Measurements from ENCODE around the gene LRPAP1. TPM values are rescaled to one million over a fixed set of nuclear protein-coding genes. Genes with fewer than 3 reads are reported as not detected.
A peak's percentile ranks its signal among the peaks of the same experiment; 100 is the strongest.

LRPAP1 gene
- total RNA-seq, 1 donor: 82.9 TPM

DNA sequence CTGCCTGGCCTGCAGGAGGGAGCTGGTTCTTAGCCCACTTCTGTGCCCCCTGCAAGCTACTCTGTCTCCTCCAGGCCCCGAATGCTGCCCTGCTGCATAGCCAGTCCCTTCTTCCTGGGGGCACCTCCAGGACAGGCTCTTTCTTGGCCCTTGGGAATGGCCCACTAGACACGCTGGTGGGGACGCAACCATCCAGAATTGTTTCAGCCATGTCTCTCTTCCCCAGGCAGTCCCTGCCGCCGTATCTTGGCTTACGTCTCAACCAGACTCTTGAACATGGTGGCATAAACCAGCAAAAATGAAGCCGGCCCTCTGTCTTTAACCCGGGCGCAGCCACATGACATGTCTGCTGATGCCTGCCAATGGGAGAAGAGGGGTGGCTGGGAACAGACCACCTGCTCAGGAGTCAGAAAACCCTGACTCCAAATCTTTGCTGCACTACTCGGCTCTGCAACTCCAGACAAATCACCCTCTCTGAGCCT, 9.0 kb downstream of the LRPAP1 start:
- no peaks in the 10 kb centered on the region for H3K9me3 ChIP-seq (ENCODE audit: low read depth, low read length)
- H3K4me1 ChIP-seq (ENCODE audit: insufficient read depth, low read length): no peaks in the 10 kb centered on the region
- TF ChIP-seq, protein P1, sequence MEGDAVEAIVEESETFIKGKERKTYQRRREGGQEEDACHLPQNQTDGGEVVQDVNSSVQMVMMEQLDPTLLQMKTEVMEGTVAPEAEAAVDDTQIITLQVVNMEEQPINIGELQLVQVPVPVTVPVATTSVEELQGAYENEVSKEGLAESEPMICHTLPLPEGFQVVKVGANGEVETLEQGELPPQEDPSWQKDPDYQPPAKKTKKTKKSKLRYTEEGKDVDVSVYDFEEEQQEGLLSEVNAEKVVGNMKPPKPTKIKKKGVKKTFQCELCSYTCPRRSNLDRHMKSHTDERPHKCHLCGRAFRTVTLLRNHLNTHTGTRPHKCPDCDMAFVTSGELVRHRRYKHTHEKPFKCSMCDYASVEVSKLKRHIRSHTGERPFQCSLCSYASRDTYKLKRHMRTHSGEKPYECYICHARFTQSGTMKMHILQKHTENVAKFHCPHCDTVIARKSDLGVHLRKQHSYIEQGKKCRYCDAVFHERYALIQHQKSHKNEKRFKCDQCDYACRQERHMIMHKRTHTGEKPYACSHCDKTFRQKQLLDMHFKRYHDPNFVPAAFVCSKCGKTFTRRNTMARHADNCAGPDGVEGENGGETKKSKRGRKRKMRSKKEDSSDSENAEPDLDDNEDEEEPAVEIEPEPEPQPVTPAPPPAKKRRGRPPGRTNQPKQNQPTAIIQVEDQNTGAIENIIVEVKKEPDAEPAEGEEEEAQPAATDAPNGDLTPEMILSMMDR (IDR thresholded peaks at IDR 0.05; ENCODE audit: extremely low read depth, low read depth, low read length): no peak
- DNase-seq (ENCODE audit: insufficient read length, low spot score, missing footprints): no peak
- H3K36me3 ChIP-seq (ENCODE audit: insufficient read depth, low read length): peaks cover 34% of the 10 kb centered on the region
- H3K27ac ChIP-seq (ENCODE audit: low read depth, low read length): no peak overlapping the region
- H3K27me3 ChIP-seq (ENCODE audit: insufficient read depth, low read length): no peaks in the 10 kb centered on the region
- H2AFZ ChIP-seq (ENCODE audit: low read length): no peak overlapping the region
- peaks cover 22% of the 10 kb centered on the region for H3K79me2 ChIP-seq (ENCODE audit: insufficient read depth, low read length)
- H3K4me3 ChIP-seq (ENCODE audit: insufficient read depth, low read length): no peak overlapping the region
- peaks cover 33% of the 10 kb centered on the region for H4K20me1 ChIP-seq (ENCODE audit: insufficient read depth, low read length)
- no peak overlapping the region for H3K4me2 ChIP-seq (ENCODE audit: insufficient read depth, low read length)

DNA sequence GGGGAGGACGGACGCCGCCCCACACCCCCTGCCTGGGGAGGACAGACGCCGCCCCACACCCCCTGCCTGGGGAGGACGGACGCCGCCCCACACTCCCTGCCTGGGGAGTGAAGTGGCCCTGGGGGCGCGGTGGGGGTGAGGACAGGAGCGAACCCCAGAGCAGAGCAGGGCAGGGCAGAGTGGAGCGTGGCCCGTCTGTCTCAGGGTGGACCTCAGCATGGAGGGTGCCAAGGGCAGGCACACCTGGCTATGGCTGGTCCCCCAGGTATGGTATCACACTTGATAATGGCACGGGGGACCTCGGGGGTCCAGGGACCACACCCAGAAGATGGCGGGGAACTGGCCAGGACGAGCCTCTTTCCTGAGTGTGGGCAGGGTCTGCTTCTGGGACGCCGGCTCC, 9.6 kb downstream of the LRPAP1 start:
- H3K27ac ChIP-seq (ENCODE audit: low read depth, low read length): no peak overlapping the region
- H3K27me3 ChIP-seq (ENCODE audit: insufficient read depth, low read length): no peaks in the 10 kb centered on the region
- H3K4me1 ChIP-seq (ENCODE audit: insufficient read depth, low read length): no peaks in the 10 kb centered on the region
- H3K9me3 ChIP-seq (ENCODE audit: low read depth, low read length): no peaks in the 10 kb centered on the region
- no peak overlapping the region for H3K4me3 ChIP-seq (ENCODE audit: insufficient read depth, low read length)
- no peak overlapping the region for H3K4me2 ChIP-seq (ENCODE audit: insufficient read depth, low read length)
- H4K20me1 ChIP-seq (ENCODE audit: insufficient read depth, low read length): peaks cover 28% of the 10 kb centered on the region
- no peak for DNase-seq (ENCODE audit: insufficient read length, low spot score, missing footprints)
- H3K36me3 ChIP-seq (ENCODE audit: insufficient read depth, low read length): peaks cover 35% of the 10 kb centered on the region
- H2AFZ ChIP-seq (ENCODE audit: low read length): no peak overlapping the region
- TF ChIP-seq, protein P1 (IDR thresholded peaks at IDR 0.05; ENCODE audit: extremely low read depth, low read depth, low read length): no peak
- peaks cover 17% of the 10 kb centered on the region for H3K79me2 ChIP-seq (ENCODE audit: insufficient read depth, low read length)

DNA sequence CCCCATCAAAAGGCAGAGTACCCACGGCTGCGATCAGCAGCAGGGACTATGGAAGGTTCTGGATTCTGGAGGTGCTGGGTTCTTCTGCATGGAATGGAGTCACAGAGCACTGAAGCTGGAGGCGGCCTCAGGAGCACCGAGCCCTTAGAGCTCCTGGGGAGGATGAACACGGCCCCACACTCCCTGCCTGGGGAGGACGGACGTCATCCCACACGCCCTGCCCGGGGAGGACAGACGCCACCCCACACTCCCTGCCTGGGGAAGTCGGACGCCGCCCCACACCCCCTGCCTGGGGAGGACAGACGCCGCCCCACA, 9.9 kb downstream of the LRPAP1 start:
- Histone ChIP-seq H3K9me3 (ENCODE audit: low read depth, low read length) (no peaks in the 10 kb centered on the region), H3K4me3 (ENCODE audit: insufficient read depth, low read length) (no peak overlapping the region), H3K27ac (ENCODE audit: low read depth, low read length) (no peak overlapping the region), H3K27me3 (ENCODE audit: insufficient read depth, low read length) (no peaks in the 10 kb centered on the region), H3K36me3 (ENCODE audit: insufficient read depth, low read length) (peaks cover 39% of the 10 kb centered on the region), H2AFZ (ENCODE audit: low read length) (no peak overlapping the region), H3K4me2 (ENCODE audit: insufficient read depth, low read length) (no peak overlapping the region), H3K4me1 (ENCODE audit: insufficient read depth, low read length) (no peaks in the 10 kb centered on the region), H4K20me1 (ENCODE audit: insufficient read depth, low read length) (peaks cover 27% of the 10 kb centered on the region), H3K79me2 (ENCODE audit: insufficient read depth, low read length) (peaks cover 13% of the 10 kb centered on the region)
- no peak for DNase-seq (ENCODE audit: insufficient read length, low spot score, missing footprints)
- TF ChIP-seq, protein P1 (IDR thresholded peaks at IDR 0.05; ENCODE audit: extremely low read depth, low read depth, low read length): no peak

DNA sequence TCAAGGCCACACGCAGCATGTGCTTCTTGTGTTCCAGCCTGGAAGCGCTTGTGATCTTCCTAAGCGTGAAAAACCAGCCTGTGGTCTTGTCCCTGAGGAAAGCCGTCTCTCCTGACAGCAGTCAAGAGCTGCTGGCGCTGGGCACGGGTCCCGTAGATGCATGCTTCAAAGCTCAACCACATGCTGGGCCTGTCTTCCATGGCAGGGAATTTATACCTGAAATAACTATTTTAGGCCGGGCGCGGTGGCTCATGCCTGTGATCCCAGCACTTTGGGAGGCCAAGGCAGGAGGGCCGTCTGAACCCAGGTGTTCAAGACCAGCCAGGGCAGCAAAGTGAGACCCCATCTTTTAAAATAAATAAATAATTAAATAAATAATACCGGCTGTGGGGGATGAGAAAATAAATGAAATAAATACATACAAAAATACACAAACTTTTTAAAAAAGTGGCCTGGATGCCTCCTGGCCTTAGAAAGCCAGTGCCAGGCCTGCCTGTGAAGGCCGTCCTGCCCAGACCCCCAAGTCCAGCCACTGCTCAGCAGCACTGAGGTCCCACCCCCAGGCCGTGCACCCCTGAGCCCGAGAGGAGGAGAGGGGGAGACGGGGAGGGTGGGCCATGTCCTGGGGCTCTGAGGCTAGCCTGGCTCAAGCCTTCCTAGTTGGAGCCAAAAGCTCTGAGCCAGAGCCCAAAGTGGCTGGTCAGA, 10.4 kb downstream of the LRPAP1 start:
- Histone ChIP-seq H3K27ac (ENCODE audit: low read depth, low read length) (no peak overlapping the region), H3K36me3 (ENCODE audit: insufficient read depth, low read length) (peaks cover 44% of the 10 kb centered on the region), H3K4me2 (ENCODE audit: insufficient read depth, low read length) (no peak overlapping the region), H2AFZ (ENCODE audit: low read length) (no peak overlapping the region), H4K20me1 (ENCODE audit: insufficient read depth, low read length) (peaks cover 27% of the 10 kb centered on the region), H3K27me3 (ENCODE audit: insufficient read depth, low read length) (no peaks in the 10 kb centered on the region), H3K4me3 (ENCODE audit: insufficient read depth, low read length) (no peak overlapping the region), H3K9me3 (ENCODE audit: low read depth, low read length) (no peaks in the 10 kb centered on the region), H3K79me2 (ENCODE audit: insufficient read depth, low read length) (peaks cover 8% of the 10 kb centered on the region), H3K4me1 (ENCODE audit: insufficient read depth, low read length) (no peaks in the 10 kb centered on the region)
- TF ChIP-seq, protein P1 (IDR thresholded peaks at IDR 0.05; ENCODE audit: extremely low read depth, low read depth, low read length): no peak
- DNase-seq (ENCODE audit: insufficient read length, low spot score, missing footprints): peak; percentile 87
